ENCODE data around the gene B4GALT6.

- TF ChIP-seq, protein P1, sequence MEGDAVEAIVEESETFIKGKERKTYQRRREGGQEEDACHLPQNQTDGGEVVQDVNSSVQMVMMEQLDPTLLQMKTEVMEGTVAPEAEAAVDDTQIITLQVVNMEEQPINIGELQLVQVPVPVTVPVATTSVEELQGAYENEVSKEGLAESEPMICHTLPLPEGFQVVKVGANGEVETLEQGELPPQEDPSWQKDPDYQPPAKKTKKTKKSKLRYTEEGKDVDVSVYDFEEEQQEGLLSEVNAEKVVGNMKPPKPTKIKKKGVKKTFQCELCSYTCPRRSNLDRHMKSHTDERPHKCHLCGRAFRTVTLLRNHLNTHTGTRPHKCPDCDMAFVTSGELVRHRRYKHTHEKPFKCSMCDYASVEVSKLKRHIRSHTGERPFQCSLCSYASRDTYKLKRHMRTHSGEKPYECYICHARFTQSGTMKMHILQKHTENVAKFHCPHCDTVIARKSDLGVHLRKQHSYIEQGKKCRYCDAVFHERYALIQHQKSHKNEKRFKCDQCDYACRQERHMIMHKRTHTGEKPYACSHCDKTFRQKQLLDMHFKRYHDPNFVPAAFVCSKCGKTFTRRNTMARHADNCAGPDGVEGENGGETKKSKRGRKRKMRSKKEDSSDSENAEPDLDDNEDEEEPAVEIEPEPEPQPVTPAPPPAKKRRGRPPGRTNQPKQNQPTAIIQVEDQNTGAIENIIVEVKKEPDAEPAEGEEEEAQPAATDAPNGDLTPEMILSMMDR (conservative IDR thresholded peaks at IDR 0.05; ENCODE audit: low read length) = no peak
- no peak for TF ChIP-seq EZH2phosphoT487 (IDR thresholded peaks at IDR 0.05; ENCODE audit: borderline replicate concordance)
These were observed 11.7 kb downstream of the B4GALT6 start for GRCh38 chr18:31672628-31673135.
